AML-193 (cell line): Measurements from ENCODE around the gene OR2T8.

ENCODE experiments used
- DNase-seq, 2 experiments: peaks; one replicate each; lab custom pipeline; 2025; lab: John Stamatoyannopoulos, UW

OR2T8 gene

GRCh38 chr1:247961791-247962190 lies 41.7 kb downstream of the OR2T8 start:
- no peak for DNase-seq

- DNase-seq: no peak
These were observed 43.0 kb downstream of the OR2T8 start for GRCh38 chr1:247962911-247963588.

GRCh38 chr1:247964933-247965332 lies 44.9 kb downstream of the OR2T8 start, which contains the start of gene OR2AK2:
OR2AK2 (plus strand) TSS chr1:247965233; CDS start chr1:247965377, 144 bp downstream.
- no peak for DNase-seq

GRCh38 chr1:247966532-247967204 lies 46.6 kb downstream of the OR2T8 start:
- no peak for DNase-seq
